Measurements from ENCODE around the gene ZBTB17.
"Not testable (repeated sequence)": the region's sequence is repeated elsewhere in the genome, so short reads cannot be mapped to it uniquely, and the experiment has no call there.

ZBTB17 gene

DNA sequence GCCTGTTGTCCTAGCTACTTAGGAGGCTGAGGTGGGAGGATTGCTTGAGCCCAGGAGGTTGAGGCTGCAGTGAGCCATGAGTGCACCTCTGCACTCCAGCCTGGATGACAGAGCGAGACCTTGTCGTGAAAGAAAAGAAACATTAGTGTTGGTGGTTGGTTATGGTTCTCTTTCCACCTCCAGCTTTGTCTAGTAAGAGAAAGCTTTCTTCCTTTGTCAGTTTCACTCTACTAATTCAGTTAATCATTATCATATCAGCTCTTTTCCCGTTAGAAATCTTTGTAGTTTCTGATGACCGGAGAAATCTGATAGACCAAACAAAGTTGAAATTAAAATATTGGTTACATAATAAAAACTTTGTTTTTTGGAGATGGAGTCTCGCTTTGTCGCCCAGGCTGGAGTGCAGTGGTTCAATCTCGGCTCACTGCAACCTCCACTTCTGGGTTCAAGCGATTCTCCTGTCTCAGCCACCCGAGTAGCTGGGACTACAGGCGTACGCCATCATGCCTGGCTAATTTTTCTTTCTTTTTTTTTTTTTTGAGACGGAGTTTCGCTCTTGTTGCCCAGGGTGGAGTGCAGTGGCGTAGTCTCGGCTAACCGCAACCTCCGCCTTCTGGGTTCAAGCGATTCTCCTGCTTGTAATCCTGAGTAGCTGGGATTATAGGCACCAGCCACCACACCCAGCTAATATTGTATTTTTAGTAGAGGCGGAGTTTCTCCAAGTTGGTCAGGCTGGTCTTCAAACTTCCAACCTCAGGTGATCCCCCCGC, 78.9 kb downstream of the ZBTB17 start:
- DNase-seq (ENCODE audit: low spot score) = not testable (repeated sequence)

DNA sequence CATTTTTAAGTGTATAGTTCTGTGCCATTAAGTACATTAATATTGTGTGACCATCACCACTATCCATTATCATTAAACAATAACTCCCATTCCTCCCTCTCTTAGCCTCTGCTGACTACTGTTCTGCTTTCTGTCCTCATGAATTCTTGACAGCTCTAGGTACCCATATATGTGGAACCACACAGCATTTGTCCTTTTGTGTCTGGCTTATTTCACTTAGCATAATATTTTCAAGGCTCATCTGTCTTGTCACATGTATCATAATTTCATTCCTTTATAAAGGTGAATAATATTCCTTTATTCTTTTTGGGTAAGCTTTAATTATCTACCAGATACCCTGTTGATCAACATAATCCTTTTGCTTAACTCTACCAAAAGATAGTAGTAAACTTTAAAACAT, 80.7 kb downstream of the ZBTB17 start:
- no peak for DNase-seq (ENCODE audit: low spot score)

DNA sequence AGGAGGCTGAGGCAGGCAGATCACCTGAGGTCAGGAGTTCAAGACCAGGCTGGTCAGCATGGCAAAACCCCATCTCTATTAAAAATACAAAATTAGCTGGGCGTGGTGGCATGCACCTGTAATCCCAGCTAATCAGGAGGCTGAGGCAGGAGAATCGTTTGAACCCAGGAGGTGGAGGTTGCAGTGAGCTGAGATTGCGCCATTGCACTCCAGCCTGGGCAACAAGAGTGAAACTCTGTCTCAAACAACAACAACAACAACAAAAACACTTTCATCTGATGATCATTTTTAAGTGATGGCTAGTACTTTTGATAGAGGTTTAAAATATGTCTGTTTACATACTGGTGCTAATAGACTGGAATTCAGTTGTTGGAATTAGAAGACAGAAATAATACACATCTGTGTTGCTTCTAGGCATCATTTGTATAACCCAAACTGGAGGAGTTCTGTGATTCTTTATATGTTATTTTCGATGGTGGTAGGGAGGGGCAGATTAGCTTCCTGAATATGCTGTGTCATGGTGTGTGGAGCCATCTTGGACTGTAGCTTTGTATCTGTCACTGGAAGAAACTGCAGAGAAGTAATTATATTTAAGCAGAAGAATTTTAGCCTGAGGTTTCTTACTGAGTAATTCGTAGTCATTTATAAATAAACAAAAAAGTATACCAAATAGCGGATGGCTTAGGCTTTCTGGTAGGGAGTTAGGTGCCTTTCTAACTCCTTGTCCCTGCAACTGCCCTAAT, 82.9 kb downstream of the ZBTB17 start:
- not testable (repeated sequence) for DNase-seq (ENCODE audit: low spot score)
